IPS DF 19.7 (cell line): ENCODE measurements around the gene GSTA3.
"Not testable (repeated sequence)": the region's sequence is repeated elsewhere in the genome, so short reads cannot be mapped to it uniquely, and the experiment has no call there.

Experiments
- DNase-seq: peaks from one replicate; pipeline ENCODE4 v3.0.0-alpha.2; 2013; ENCODE audit warnings: low read depth, low spot score

GSTA3 gene

GRCh38 chr6:52868240-52868639, 41.3 kb downstream of the GSTA3 start:
- no peak for DNase-seq

DNA sequence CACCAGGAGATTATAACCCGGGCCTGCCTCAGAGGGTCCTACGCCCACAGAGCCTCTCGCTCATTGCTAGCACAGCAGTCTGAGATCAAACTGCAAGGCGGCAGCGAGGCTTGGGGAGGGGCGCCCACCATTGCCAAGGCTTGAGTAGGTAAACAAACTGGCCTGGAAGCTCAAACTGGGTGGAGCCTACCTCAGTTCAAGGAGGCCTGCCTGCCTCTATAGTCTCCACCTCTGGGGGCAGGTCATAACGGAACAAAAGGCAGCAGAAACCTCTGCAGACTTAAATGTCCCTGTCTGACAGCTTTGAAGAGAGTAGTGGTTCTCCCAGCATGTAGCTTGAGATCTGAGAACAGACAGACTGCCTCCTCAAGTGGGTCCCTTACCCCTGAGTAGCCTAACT, 48.3 kb downstream of the GSTA3 start:
- not testable (repeated sequence) for DNase-seq

DNA sequence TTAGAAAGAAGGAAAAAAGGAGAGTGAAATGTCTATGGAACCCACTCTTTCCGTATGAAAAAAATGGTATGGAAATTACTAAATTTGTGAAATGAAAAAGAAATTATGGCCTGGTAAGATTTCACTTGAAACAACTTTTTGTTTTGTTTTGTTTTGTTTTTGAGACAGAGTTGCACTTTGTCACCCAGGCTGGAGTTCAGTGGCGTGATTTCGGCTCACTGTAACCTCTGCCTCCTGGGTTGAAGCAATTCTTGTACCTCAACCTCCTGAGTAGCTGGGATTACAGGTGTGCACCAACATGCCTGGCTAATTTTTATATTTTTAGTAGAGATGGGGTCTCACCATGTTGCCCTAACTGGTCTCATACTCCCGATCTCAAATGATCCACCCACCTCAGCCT, 51.1 kb downstream of the GSTA3 start:
- no peak for DNase-seq

- DNase-seq, result peak; percentile 50
These were observed 53.4 kb downstream of the GSTA3 start for GRCh38 chr6:52856137-52856536.

DNA sequence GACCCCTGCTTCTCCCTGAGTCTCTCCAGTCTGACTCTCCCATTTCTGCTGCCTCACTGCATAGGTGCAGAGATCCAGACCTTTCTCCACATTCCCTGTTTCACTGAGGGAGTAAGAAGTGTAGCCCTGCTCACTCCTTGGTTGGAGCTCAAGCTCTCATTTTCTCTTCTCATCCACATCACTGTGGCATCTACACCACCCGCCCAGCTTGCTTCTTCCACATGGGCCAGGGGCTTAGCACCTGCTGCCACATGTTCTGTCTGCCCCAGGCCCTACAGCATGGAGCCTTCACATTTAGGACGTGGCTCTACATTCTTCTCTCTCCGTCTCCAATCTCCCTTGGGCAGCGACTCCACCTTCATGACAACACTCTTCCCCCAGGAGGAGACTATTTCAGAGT, 60.4 kb downstream of the GSTA3 start:
- DNase-seq, result no peak
